ENCODE results near the gene THSD7A.

GRCh38 chr7:11819947-11820346 is 12.1 kb downstream of the THSD7A start:
- no peak for TF ChIP-seq POLR2A (IDR thresholded peaks at IDR 0.05)
- TF ChIP-seq CTCF (IDR thresholded peaks at IDR 0.05) = no peak
